ENCODE data around the gene BICDL1.

The BICDL1 gene

DNA sequence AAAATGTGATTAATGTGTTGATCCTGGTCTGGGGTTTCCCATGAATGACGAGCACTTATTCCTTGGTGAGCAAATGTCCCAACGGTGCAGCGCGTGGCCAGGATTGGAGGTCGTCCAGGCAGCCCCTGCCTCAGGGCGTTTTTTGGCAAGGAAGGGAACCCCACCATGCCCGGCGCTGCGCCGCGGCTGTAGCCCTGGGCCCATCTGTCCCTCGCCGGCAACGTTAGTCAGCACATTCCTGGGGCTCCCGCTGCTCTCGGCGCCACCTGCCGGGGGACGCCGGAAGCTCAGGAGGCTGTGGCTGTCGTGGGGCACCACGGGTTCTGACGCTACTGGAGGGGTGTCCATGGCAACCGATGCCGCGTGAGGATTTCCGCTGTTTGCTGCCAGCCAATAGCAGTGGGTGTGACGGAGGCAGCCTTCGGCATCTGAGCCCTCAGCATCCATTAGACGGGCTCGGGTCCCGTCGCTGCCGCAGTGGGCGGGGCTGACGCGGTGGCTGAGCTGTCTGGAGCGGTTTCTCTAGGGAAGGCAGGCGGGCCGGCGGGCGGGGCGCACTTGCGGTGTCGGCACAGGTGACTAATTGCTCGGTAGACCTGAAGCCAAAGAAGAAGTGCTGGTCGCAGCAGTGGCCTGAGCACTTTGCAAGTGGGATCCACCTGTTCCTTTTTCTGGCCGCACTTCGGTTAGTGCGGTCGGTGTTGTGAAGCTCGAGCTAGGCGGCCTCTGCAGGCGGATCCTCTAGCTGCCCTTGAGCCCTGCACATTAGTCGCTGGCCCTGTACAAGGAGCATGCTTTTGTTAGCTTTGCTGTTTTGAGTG, 98.0 kb downstream of the BICDL1 start:
- Histone ChIP-seq H3K4me2 (ENCODE audit: low read depth, low read length, poor library complexity, severe bottlenecking) (peak overlapping the region; percentile 87), H4K20me1 (ENCODE audit: low read depth, low read length) (no peaks in the 10 kb centered on the region), H3K9me3 (ENCODE audit: insufficient read depth, low read length) (no peaks in the 10 kb centered on the region), H3K9me2 (replicated peaks; ENCODE audit: insufficient read depth, low read length) (no peaks in the 10 kb centered on the region), H3K27ac (ENCODE audit: low read depth, low read length) (peak overlapping the region; percentile 89), H3K36me3 (ENCODE audit: low read length) (no peaks in the 10 kb centered on the region), H3K9ac (ENCODE audit: low read length) (peak overlapping the region; percentile 46), H3F3A (ENCODE audit: insufficient read depth) (peaks cover 18% of the 10 kb centered on the region), H3K79me2 (ENCODE audit: insufficient read depth, low read length) (no peaks in the 10 kb centered on the region), H3K27me3 (ENCODE audit: low read length) (no peaks in the 10 kb centered on the region), H2AFZ (ENCODE audit: low read depth, low read length, severe bottlenecking) (peak overlapping the region; percentile 65), H3K4me3 (ENCODE audit: insufficient read depth, low read length, poor library complexity, severe bottlenecking) (peak overlapping the region; percentile 46)
- TF ChIP-seq, protein P1, sequence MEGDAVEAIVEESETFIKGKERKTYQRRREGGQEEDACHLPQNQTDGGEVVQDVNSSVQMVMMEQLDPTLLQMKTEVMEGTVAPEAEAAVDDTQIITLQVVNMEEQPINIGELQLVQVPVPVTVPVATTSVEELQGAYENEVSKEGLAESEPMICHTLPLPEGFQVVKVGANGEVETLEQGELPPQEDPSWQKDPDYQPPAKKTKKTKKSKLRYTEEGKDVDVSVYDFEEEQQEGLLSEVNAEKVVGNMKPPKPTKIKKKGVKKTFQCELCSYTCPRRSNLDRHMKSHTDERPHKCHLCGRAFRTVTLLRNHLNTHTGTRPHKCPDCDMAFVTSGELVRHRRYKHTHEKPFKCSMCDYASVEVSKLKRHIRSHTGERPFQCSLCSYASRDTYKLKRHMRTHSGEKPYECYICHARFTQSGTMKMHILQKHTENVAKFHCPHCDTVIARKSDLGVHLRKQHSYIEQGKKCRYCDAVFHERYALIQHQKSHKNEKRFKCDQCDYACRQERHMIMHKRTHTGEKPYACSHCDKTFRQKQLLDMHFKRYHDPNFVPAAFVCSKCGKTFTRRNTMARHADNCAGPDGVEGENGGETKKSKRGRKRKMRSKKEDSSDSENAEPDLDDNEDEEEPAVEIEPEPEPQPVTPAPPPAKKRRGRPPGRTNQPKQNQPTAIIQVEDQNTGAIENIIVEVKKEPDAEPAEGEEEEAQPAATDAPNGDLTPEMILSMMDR (IDR thresholded peaks at IDR 0.05; ENCODE audit: insufficient read depth, low read length, poor library complexity, severe bottlenecking): peak; percentile 80
- no peak for TF ChIP-seq EZH2phosphoT487 (conservative IDR thresholded peaks at IDR 0.05; ENCODE audit: low read length)

DNA sequence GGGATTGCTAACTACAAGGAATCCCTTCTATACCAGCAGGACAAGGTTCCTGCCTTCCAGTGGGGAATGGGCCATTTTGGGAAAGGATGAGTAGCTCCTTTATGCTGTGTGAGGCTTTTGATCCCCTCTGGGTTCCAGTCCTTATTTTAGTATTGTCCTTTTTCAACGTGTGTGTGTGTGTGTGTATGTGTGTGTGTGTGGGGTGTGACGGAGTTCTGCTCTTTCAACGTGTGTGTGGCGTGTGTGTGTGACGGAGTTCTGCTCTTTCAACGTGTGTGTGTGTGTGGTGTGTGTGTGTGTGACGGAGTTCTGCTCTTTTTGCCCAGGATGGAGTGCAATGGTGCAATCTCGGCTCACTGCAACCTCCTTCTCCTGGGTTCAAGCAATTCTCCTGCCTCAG, 100.1 kb downstream of the BICDL1 start:
- H3K27ac ChIP-seq (ENCODE audit: low read depth, low read length): no peak overlapping the region
- H2AFZ ChIP-seq (ENCODE audit: low read depth, low read length, severe bottlenecking): no peak overlapping the region

DNA sequence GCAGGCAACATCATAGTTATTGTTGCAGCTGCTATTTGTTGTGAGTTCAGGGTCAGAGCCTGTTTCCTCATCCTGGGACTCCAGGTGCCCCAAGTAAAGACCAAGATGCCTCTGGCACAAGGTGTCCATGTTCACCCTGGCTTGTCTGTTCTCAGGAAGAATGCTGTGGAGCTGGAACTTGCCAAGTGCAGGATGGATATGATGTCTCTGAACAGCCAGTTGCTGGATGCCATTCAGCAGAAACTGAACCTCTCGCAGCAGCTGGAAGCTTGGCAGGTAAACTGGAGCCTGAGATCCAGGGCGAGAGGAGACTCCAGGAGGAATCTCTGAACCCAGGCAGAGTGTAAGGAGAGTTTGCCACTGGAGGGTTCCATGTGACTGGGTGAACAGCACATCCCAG, 100.8 kb downstream of the BICDL1 start:
- Histone ChIP-seq H3K9me3 (ENCODE audit: insufficient read depth, low read length) (no peaks in the 10 kb centered on the region), H4K20me1 (ENCODE audit: low read depth, low read length) (no peaks in the 10 kb centered on the region), H3K27ac (ENCODE audit: low read depth, low read length) (no peak overlapping the region), H3K36me3 (ENCODE audit: low read length) (no peaks in the 10 kb centered on the region), H3K27me3 (ENCODE audit: low read length) (no peaks in the 10 kb centered on the region), H3K9ac (ENCODE audit: low read length) (no peak overlapping the region), H3K4me2 (ENCODE audit: low read depth, low read length, poor library complexity, severe bottlenecking) (no peak overlapping the region), H2AFZ (ENCODE audit: low read depth, low read length, severe bottlenecking) (no peak overlapping the region), H3K9me2 (replicated peaks; ENCODE audit: insufficient read depth, low read length) (no peaks in the 10 kb centered on the region), H3F3A (ENCODE audit: insufficient read depth) (peaks cover 18% of the 10 kb centered on the region), H3K4me3 (ENCODE audit: insufficient read depth, low read length, poor library complexity, severe bottlenecking) (no peak overlapping the region), H3K79me2 (ENCODE audit: insufficient read depth, low read length) (no peaks in the 10 kb centered on the region)
- TF ChIP-seq EZH2phosphoT487 (conservative IDR thresholded peaks at IDR 0.05; ENCODE audit: low read length): no peak
- TF ChIP-seq, protein P1 (IDR thresholded peaks at IDR 0.05; ENCODE audit: insufficient read depth, low read length, poor library complexity, severe bottlenecking): no peak

More for the DNA sequence above, 100.1 kb downstream of the BICDL1 start:
- no peak overlapping the region for H3K9ac ChIP-seq (ENCODE audit: low read length)
- TF ChIP-seq, protein P1 (IDR thresholded peaks at IDR 0.05; ENCODE audit: insufficient read depth, low read length, poor library complexity, severe bottlenecking): no peak
- no peak for TF ChIP-seq EZH2phosphoT487 (conservative IDR thresholded peaks at IDR 0.05; ENCODE audit: low read length)
- no peak overlapping the region for H3K4me3 ChIP-seq (ENCODE audit: insufficient read depth, low read length, poor library complexity, severe bottlenecking)
- peaks cover 18% of the 10 kb centered on the region for H3F3A ChIP-seq (ENCODE audit: insufficient read depth)
- H3K4me2 ChIP-seq (ENCODE audit: low read depth, low read length, poor library complexity, severe bottlenecking): no peak overlapping the region
- no peaks in the 10 kb centered on the region for H3K36me3 ChIP-seq (ENCODE audit: low read length)
- no peaks in the 10 kb centered on the region for H3K79me2 ChIP-seq (ENCODE audit: insufficient read depth, low read length)
- H3K9me3 ChIP-seq (ENCODE audit: insufficient read depth, low read length): no peaks in the 10 kb centered on the region
- no peaks in the 10 kb centered on the region for H3K9me2 ChIP-seq (replicated peaks; ENCODE audit: insufficient read depth, low read length)
- no peaks in the 10 kb centered on the region for H3K27me3 ChIP-seq (ENCODE audit: low read length)
- H4K20me1 ChIP-seq (ENCODE audit: low read depth, low read length): no peaks in the 10 kb centered on the region
